IMR-90 (cell line): Measurements from ENCODE around the gene TSEN54. TPM values are rescaled to one million over a fixed set of nuclear protein-coding genes. Genes with fewer than 3 reads are reported as not detected.

Experiments used
- ATAC-seq: fragments of 200-7000 bp; cut with Tn5 transposase; 2 replicates; pipeline ENCODE4 v1.9.1; 2020; ENCODE audit warnings: low read depth, mild to moderate bottlenecking, moderate library complexity
- BruUV-seq: library from RNA; stranded (reverse); fragments of 400-500 nt; replicated peaks from 2 replicates; lab custom pipeline; 2021; lab: Mats Ljungman, UMichigan
- CTCF ChIA-PET: fragments of 300-600 bp; formaldehyde crosslinking; extraction: SDS; loops from one replicate; lab custom pipeline; 2021; ENCODE audit warnings: antibody characterized with exemption; lab: Yijun Ruan, JAX
- POLR2A ChIA-PET: fragments of 300-600 bp; sonication (Branson Sonifier 250); formaldehyde crosslinking; loops from one replicate; lab custom pipeline; 2022; ENCODE audit warnings: antibody characterized with exemption; ENCODE audit not compliant: unreplicated experiment; lab: Charles Lee
- DNase-seq: peaks from one replicate; pipeline ENCODE4 v3.0.0; 2013
- H2AFZ ChIP-seq: replicated peaks from 2 replicates; pipeline ENCODE3; 2013; ENCODE audit warnings: low read length, mild to moderate bottlenecking; ENCODE audit not compliant: poor library complexity
- H2AK5ac ChIP-seq: 2 replicates; pipeline ENCODE4 v1.6.1; 2013; ENCODE audit warnings: low read depth, low read length, inconsistent platforms
- H2AK9ac ChIP-seq: replicated peaks from 2 replicates; pipeline ENCODE3; 2013; ENCODE audit warnings: mild to moderate bottlenecking, low read depth, low read length, moderate library complexity; ENCODE audit not compliant: poor library complexity
- H2BK120ac ChIP-seq: 2 replicates; pipeline ENCODE4 v1.6.1; 2013; ENCODE audit warnings: low read depth, low read length, inconsistent platforms
- H2BK15ac ChIP-seq: 3 replicates; pipeline ENCODE4 v1.6.1; 2013; ENCODE audit warnings: low read depth, low read length, inconsistent platforms
- H2BK20ac ChIP-seq: 2 replicates; pipeline ENCODE4 v1.6.1; 2013; ENCODE audit warnings: low read depth, mild to moderate bottlenecking, inconsistent platforms, low read length, moderate library complexity
- H2BK5ac ChIP-seq: 2 replicates; pipeline ENCODE4 v1.6.1; 2013; ENCODE audit warnings: mild to moderate bottlenecking, low read depth, low read length, inconsistent platforms; ENCODE audit not compliant: poor library complexity, severe bottlenecking
- H3K14ac ChIP-seq: replicated peaks from 2 replicates; pipeline ENCODE4 v1.6.1; 2013; ENCODE audit warnings: low read depth, low read length, inconsistent platforms
- H3K18ac ChIP-seq: 2 replicates; pipeline ENCODE4 v1.6.1; 2013; ENCODE audit warnings: low read depth, low read length, control low read depth
- H3K23ac ChIP-seq: 2 replicates; pipeline ENCODE4 v1.6.1; 2013; ENCODE audit warnings: low read depth, low read length, inconsistent platforms
- H3K27ac ChIP-seq: 2 replicates; pipeline ENCODE4 v1.5.1; 2013; ENCODE audit warnings: mild to moderate bottlenecking, control low read depth, low read length; ENCODE audit not compliant: insufficient read depth
- H3K27me3 ChIP-seq: 2 replicates; pipeline ENCODE4 v1.6.1; 2013; ENCODE audit warnings: low read length; ENCODE audit not compliant: control insufficient read depth, insufficient read depth
- H3K36me3 ChIP-seq: 2 replicates; pipeline ENCODE4 v1.6.1; 2013; ENCODE audit warnings: low read length, mixed read lengths; ENCODE audit not compliant: control insufficient read depth, insufficient read depth
- H3K4ac ChIP-seq: 2 replicates; pipeline ENCODE4 v1.6.1; 2013; ENCODE audit warnings: low read depth, low read length, inconsistent platforms
- H3K4me1 ChIP-seq: 2 replicates; pipeline ENCODE4 v1.6.1; 2013; ENCODE audit warnings: low read length, mixed read lengths; ENCODE audit not compliant: control insufficient read depth, insufficient read depth
- H3K4me2 ChIP-seq: 2 replicates; pipeline ENCODE4 v1.6.1; 2013; ENCODE audit warnings: low read depth, mild to moderate bottlenecking, control low read depth, low read length, moderate library complexity
- H3K4me3 ChIP-seq: 2 replicates; pipeline ENCODE4 v1.5.1; 2013; ENCODE audit warnings: low read depth, mild to moderate bottlenecking, control low read depth, low read length, moderate library complexity; ENCODE audit not compliant: insufficient read depth
- H3K56ac ChIP-seq: 2 replicates; pipeline ENCODE4 v1.6.1; 2013; ENCODE audit warnings: low read length, inconsistent platforms; ENCODE audit not compliant: insufficient read depth; ENCODE audit errors: extremely low read depth
- H3K79me1 ChIP-seq, 2 experiments: 2 replicates each; pipeline ENCODE4 v1.6.1; 2013; ENCODE audit warnings: low read length in 2 of 2, inconsistent platforms in 1 of 2, low read depth in 1 of 2
- H3K9ac ChIP-seq: 2 replicates; pipeline ENCODE4 v1.6.1; 2013; ENCODE audit warnings: low read depth, low read length, control low read depth
- H3K9me1 ChIP-seq: 2 replicates; pipeline ENCODE4 v1.6.1; 2013; ENCODE audit warnings: low read length, inconsistent platforms; ENCODE audit not compliant: insufficient read depth
- H3K9me3 ChIP-seq: 2 replicates; pipeline ENCODE4 v1.6.1; 2013; ENCODE audit warnings: low read length; ENCODE audit not compliant: control insufficient read depth, insufficient read depth
- H4K20me1 ChIP-seq: 2 replicates; pipeline ENCODE4 v1.6.1; 2013; ENCODE audit warnings: low read length, inconsistent platforms; ENCODE audit not compliant: insufficient read depth
- H4K5ac ChIP-seq: 2 replicates; pipeline ENCODE4 v1.6.1; 2013; ENCODE audit warnings: mild to moderate bottlenecking, low read depth, low read length, control low read depth
- H4K8ac ChIP-seq, 2 experiments: 2 replicates each; pipeline ENCODE4 v1.6.1; 2013; ENCODE audit warnings: low read depth in 2 of 2, low read length in 2 of 2, control low read depth in 1 of 2, inconsistent platforms in 1 of 2
- H4K91ac ChIP-seq: 2 replicates; pipeline ENCODE4 v1.6.1; 2013; ENCODE audit warnings: low read depth, low read length, inconsistent platforms; ENCODE audit not compliant: insufficient read depth
- BHLHE40 ChIP-seq: fragments of 150-350 bp; IDR thresholded peaks from 2 replicates; pipeline ENCODE4 v1.6.1; 2016; ENCODE audit warnings: mild to moderate bottlenecking, low read depth, low read length
- CEBPB ChIP-seq: IDR thresholded peaks from 2 replicates; pipeline ENCODE4 v1.6.1; 2012; ENCODE audit warnings: low read depth, low read length, improper control_type of control experiment
- CHD1 ChIP-seq: IDR thresholded peaks from 2 replicates; pipeline ENCODE4 v1.6.1; 2012; ENCODE audit warnings: low read depth, low read length, improper control_type of control experiment
- CTCF ChIP-seq: conservative IDR thresholded peaks from 2 replicates; pipeline ENCODE4 v1.5.1; 2012; ENCODE audit warnings: mild to moderate bottlenecking, low read depth, low read length, improper control_type of control experiment
- FOS ChIP-seq: fragments of 150-350 bp; IDR thresholded peaks from 2 replicates; pipeline ENCODE4 v1.6.1; 2016; ENCODE audit warnings: low read depth, low read length
- MAFK ChIP-seq: IDR thresholded peaks from 2 replicates; pipeline ENCODE4 v1.6.1; 2012; ENCODE audit warnings: low read depth, low read length, improper control_type of control experiment
- MAZ ChIP-seq: IDR thresholded peaks from 2 replicates; pipeline ENCODE4 v1.6.1; 2012; ENCODE audit warnings: low read depth, mild to moderate bottlenecking, low read length, improper control_type of control experiment, moderate library complexity, borderline replicate concordance
- MXI1 ChIP-seq: IDR thresholded peaks from 2 replicates; pipeline ENCODE4 v1.6.1; 2012; ENCODE audit warnings: low read depth, mild to moderate bottlenecking, low read length, moderate library complexity, borderline replicate concordance
- NFE2L2 ChIP-seq: fragments of 150-350 bp; IDR thresholded peaks from 2 replicates; pipeline ENCODE4 v1.6.1; 2016; ENCODE audit warnings: low read depth, mild to moderate bottlenecking, low read length
- POLR2A ChIP-seq: IDR thresholded peaks from 2 replicates; pipeline ENCODE4 v1.6.1; 2012; ENCODE audit warnings: mild to moderate bottlenecking, low read depth, low read length
- RAD21 ChIP-seq: IDR thresholded peaks from 2 replicates; pipeline ENCODE4 v1.6.1; 2012; ENCODE audit warnings: low read length, improper control_type of control experiment
- RCOR1 ChIP-seq: IDR thresholded peaks from 2 replicates; pipeline ENCODE4 v1.6.1; 2012; ENCODE audit warnings: mild to moderate bottlenecking, low read length, improper control_type of control experiment; ENCODE audit not compliant: insufficient replicate concordance
- RFX5 ChIP-seq: IDR thresholded peaks from 2 replicates; pipeline ENCODE4 v1.8.0; 2012; ENCODE audit warnings: low read depth, mild to moderate bottlenecking, low read length, moderate library complexity
- SMC3 ChIP-seq: fragments of 150-350 bp; IDR thresholded peaks from 2 replicates; pipeline ENCODE4 v1.6.1; 2016; ENCODE audit warnings: low read depth, mild to moderate bottlenecking, antibody characterized with exemption, low read length, moderate library complexity
- WGBS, 2 experiments: methylation state at CpG; one replicate each; pipeline versions ENCODE4 v1.1.5 to v1.1.7; 2013; ENCODE audit warnings: missing lambda C conversion rate in 2 of 2; ENCODE audit not compliant: insufficient read length in 1 of 2; ENCODE audit errors: extremely low coverage in 2 of 2; 5-methylcytosine and 5-hydroxymethylcytosine counted together
- dilution Hi-C: fragments of 300-500 bp; cut with HindIII; formaldehyde crosslinking; loops from one replicate; pipeline ENCODE4 v1.14.3; 2018; ENCODE audit warnings: low sequenced_read_pairs; ENCODE audit not compliant: unreplicated experiment
- in situ Hi-C: fragments of 300-500 bp; cut with MboI; formaldehyde crosslinking; loops from 3 replicates; pipeline ENCODE4 v1.14.3; 2019; ENCODE audit warnings: low sequenced_read_pairs, inconsistent platforms, mixed read lengths
- intact Hi-C: fragments of 100-400 bp; cut with micrococcal nuclease; formaldehyde crosslinking; loops from 2 replicates; pipeline ENCODE4 v1.10.0; 2022
- polyA plus RNA-seq, 3 experiments: library from polyadenylated mRNA; depleted of rRNA; stranded (reverse); fragments of >200 nt; gene quantifications; 2 replicates each; pipeline ENCODE4 v1.2.3, GENCODE V29; 2012; ENCODE audit warnings: low replicate concordance in 1 of 3
- total RNA-seq: library from RNA; depleted of rRNA; stranded (reverse); fragments of >200 nt; gene quantifications from 2 replicates; pipeline ENCODE4 v1.2.3, GENCODE V29; 2012
- TF ChIP-seq, protein P1 (sequence below): fragments of 150-350 bp; IDR thresholded peaks from 2 replicates; pipeline ENCODE4 v1.6.1; 2017; ENCODE audit warnings: mild to moderate bottlenecking, antibody characterized with exemption, low read length, low read depth
- TF ChIP-seq, protein P2 (sequence below): fragments of 150-350 bp; IDR thresholded peaks from 2 replicates; pipeline ENCODE4 v1.6.1; 2016; ENCODE audit warnings: low read depth, mild to moderate bottlenecking, low read length, moderate library complexity, borderline replicate concordance

TSEN54 gene
- total and polyA plus RNA-seq, 2 of the 4 experiments (the other 2 are of a cell fraction): 7.2 to 14.9 TPM

GRCh38 chr17:75475851-75476250, 40.5 kb upstream of the TSEN54 start:
- ChIA-PET POLR2A (no interaction called here), CTCF (interaction anchor here (0.7 kb wide), 1 partner anchor 50 kb away, joined by 3 read pairs; no protein-coding TSS in a partner anchor)
- dilution Hi-C loops: no loop called here
- H3K14ac ChIP-seq: 0 out of 2 replicates have a peak overlapping the region, but pooled peaks have one; percentile 43
- peak overlapping the region; percentile 53 for H3K4me2 ChIP-seq
- H3K9me3 ChIP-seq: no peaks in the 10 kb centered on the region
- H3K4ac ChIP-seq: peak overlapping the region; percentile 75; the same call in 1 of the 2 replicates
- in situ Hi-C loops: no loop called here
- H3K27me3 ChIP-seq: no peaks in the 10 kb centered on the region
- peaks cover 33% of the 10 kb centered on the region for H4K20me1 ChIP-seq
- H3K27ac ChIP-seq: no peak overlapping the region
- H2BK20ac ChIP-seq: no peak overlapping the region; the same call in 1 of the 2 replicates
- intact Hi-C loops: no loop called here
- no peak overlapping the region for H3K18ac ChIP-seq
- H3K4me3 ChIP-seq: no peak overlapping the region
- peak overlapping the region; percentile 57 for H3K23ac ChIP-seq
- WGBS, 2 experiments: no CpG with 5 or more reads among the region's 3 CpGs
- peak overlapping the region; percentile 10; the same call in 1 of the 2 replicates for H3K9ac ChIP-seq
- peak overlapping the region; percentile 64 for H2AFZ ChIP-seq
- peaks cover 10% of the 10 kb centered on the region for H3K4me1 ChIP-seq
- no peak overlapping the region for H3K56ac ChIP-seq
- H4K8ac ChIP-seq: peak overlapping the region in 1 of 2 experiments; percentile 73; a peak in 2 of 4 replicates
- H3K79me1 ChIP-seq: peaks cover 19 to 52% of the 10 kb centered on the region in 2 experiments
- peak overlapping the region; percentile 88; the same call in 1 of the 2 replicates for H2AK5ac ChIP-seq
- H4K91ac ChIP-seq: peak overlapping the region; percentile 49; the same call in 1 of the 2 replicates
- TF ChIP-seq MAFK: no peak
- no peak for TF ChIP-seq RCOR1
- no peak for TF ChIP-seq RAD21
- TF ChIP-seq, protein P1, sequence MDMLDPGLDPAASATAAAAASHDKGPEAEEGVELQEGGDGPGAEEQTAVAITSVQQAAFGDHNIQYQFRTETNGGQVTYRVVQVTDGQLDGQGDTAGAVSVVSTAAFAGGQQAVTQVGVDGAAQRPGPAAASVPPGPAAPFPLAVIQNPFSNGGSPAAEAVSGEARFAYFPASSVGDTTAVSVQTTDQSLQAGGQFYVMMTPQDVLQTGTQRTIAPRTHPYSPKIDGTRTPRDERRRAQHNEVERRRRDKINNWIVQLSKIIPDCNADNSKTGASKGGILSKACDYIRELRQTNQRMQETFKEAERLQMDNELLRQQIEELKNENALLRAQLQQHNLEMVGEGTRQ: no peak
- no peak for TF ChIP-seq CHD1
- TF ChIP-seq BHLHE40: no peak
- no peak for TF ChIP-seq RFX5
- TF ChIP-seq MXI1: no peak
- TF ChIP-seq POLR2A: no peak
- TF ChIP-seq CEBPB: no peak
- no peak for TF ChIP-seq SMC3
- TF ChIP-seq NFE2L2: no peak
- no peak for TF ChIP-seq FOS
- TF ChIP-seq CTCF: no peak
- no peak for TF ChIP-seq MAZ
- TF ChIP-seq, protein P2, sequence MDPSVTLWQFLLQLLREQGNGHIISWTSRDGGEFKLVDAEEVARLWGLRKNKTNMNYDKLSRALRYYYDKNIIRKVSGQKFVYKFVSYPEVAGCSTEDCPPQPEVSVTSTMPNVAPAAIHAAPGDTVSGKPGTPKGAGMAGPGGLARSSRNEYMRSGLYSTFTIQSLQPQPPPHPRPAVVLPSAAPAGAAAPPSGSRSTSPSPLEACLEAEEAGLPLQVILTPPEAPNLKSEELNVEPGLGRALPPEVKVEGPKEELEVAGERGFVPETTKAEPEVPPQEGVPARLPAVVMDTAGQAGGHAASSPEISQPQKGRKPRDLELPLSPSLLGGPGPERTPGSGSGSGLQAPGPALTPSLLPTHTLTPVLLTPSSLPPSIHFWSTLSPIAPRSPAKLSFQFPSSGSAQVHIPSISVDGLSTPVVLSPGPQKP: no peak
- H2BK15ac ChIP-seq: peak overlapping the region; percentile 41; the same call in 1 of the 3 replicates
- H4K5ac ChIP-seq: peak overlapping the region; percentile 33; the same call in 1 of the 2 replicates
- peak; percentile 57 for ATAC-seq
- peaks cover 19% of the 10 kb centered on the region; the same call in 1 of the 2 replicates for H3K36me3 ChIP-seq
- peak overlapping the region; percentile 38; the same call in 1 of the 2 replicates for H2BK120ac ChIP-seq
- peak overlapping the region; percentile 46 for H2BK5ac ChIP-seq
- DNase-seq: peak; percentile 18
- H2AK9ac ChIP-seq: peak overlapping the region; percentile 86
- H3K9me1 ChIP-seq: peaks cover 4% of the 10 kb centered on the region; the same call in 1 of the 2 replicates
- no TSS peak for BruUV-seq
